ENCODE measurements around the gene C3orf20. TPM values are rescaled to one million over a fixed set of nuclear protein-coding genes. Genes with fewer than 3 reads are reported as not detected.
A peak's percentile ranks its signal among the peaks of the same experiment; 100 is the strongest.

C3orf20 gene
- total and polyA plus RNA-seq, 9 of the 15 experiments (the other 6 are each of a cell fraction or from before 2014, with no cell fraction given), result 0.04 TPM; not detected in 8

GRCh38 chr3:14768881-14769280 is 93.9 kb downstream of the C3orf20 start:
- Histone ChIP-seq H2AFZ (ENCODE audit: low read depth, low read length) (no peak overlapping the region), H3K4me3 (no peak overlapping the region), H3K9me1 (ENCODE audit: control insufficient read depth, insufficient read depth, low read length) (peaks cover 4% of the 10 kb centered on the region), H3K27ac (ENCODE audit: extremely low read depth, low read depth, low read length) (no peak overlapping the region), H3K36me3 (ENCODE audit: control insufficient read depth, insufficient read depth, low read length) (no peaks in the 10 kb centered on the region), H3K4me1 (replicated peaks in 1 of 2; ENCODE audit: control insufficient read depth in 2 of 2, insufficient read depth in 2 of 2, low read length in 2 of 2) (peaks cover 0 to 5% of the 10 kb centered on the region in 2 experiments; a peak in 2 of 5 replicates), H3K9ac (ENCODE audit: insufficient read depth in 1 of 2, low read depth in 2 of 2, low read length in 2 of 2) (no peak overlapping the region), H3K4me2 (ENCODE audit: insufficient read depth, low read length) (no peak overlapping the region), H3K27me3 (ENCODE audit: control insufficient read depth in 2 of 2, insufficient read depth in 2 of 2, low read length in 2 of 2) (peaks cover 32 to 91% of the 10 kb centered on the region in 2 experiments; a peak in 4 of 5 replicates), H4K20me1 (replicated peaks; ENCODE audit: control insufficient read depth, insufficient read depth, low read length) (peaks cover 3% of the 10 kb centered on the region; the same call in 1 of the 2 replicates), H3K79me2 (ENCODE audit: control insufficient read depth, insufficient read depth, low read length) (no peaks in the 10 kb centered on the region), H3K9me3 (replicated peaks; ENCODE audit: control insufficient read depth, insufficient read depth, low read depth, low read length) (no peaks in the 10 kb centered on the region)
- peak; percentile 37 for FAIRE-seq
- no peak for ATAC-seq
- in situ Hi-C loops (cut with MboI), result no loop called here
- DNase-seq (ENCODE audit: extremely low read depth in 1 of 4, low spot score in 3 of 4), result no peak
- no TSS peak for BruUV-seq (replicated peaks)
- TF ChIP-seq SMAD3 (CRISPR knock-in tag; conservative IDR thresholded peaks at IDR 0.05), result no peak
- no peak for TF ChIP-seq EP400 (IDR thresholded peaks at IDR 0.05)
- no peak for TF ChIP-seq KAT7 (CRISPR knock-in tag; IDR thresholded peaks at IDR 0.05; ENCODE audit: borderline replicate concordance)
- TF ChIP-seq NKRF (IDR thresholded peaks at IDR 0.05; ENCODE audit: borderline replicate concordance), result no peak
- TF ChIP-seq ZNF224 (CRISPR knock-in tag; IDR thresholded peaks at IDR 0.05), result no peak
- no peak for TF ChIP-seq NONO (IDR thresholded peaks at IDR 0.05; ENCODE audit: low read depth in 2 of 2, low read length in 1 of 2)
- TF ChIP-seq ZNF280A (IDR thresholded peaks at IDR 0.05; ENCODE audit: low read depth, partially characterized antibody), result no peak
- TF ChIP-seq ZNF316 (IDR thresholded peaks at IDR 0.05), result no peak
- no peak for TF ChIP-seq FOXK2 (conservative IDR thresholded peaks at IDR 0.05 in 1 of 2, IDR thresholded peaks at IDR 0.05 in 1 of 2; ENCODE audit: low read depth in 2 of 2)
- no peak for TF ChIP-seq CBX2 (IDR thresholded peaks at IDR 0.05; ENCODE audit: insufficient read depth, low read length, poor library complexity, severe bottlenecking)
- TF ChIP-seq ZNF212 (CRISPR knock-in tag; IDR thresholded peaks at IDR 0.05), result no peak
- no peak for TF ChIP-seq ZNF780A (CRISPR knock-in tag; IDR thresholded peaks at IDR 0.05)
- ChIA-PET POLR2A (interaction anchor here (0.6 to 0.7 kb wide), 3 partner anchors 14 to 907 kb away, joined by 3 read pairs; no protein-coding TSS in a partner anchor), CTCF (ENCODE audit: low intra/inter-chr PET ratio) (no interaction called here)
- intact Hi-C loops (cut with micrococcal nuclease), result no loop called here
- 1% methylated on average over 6 of the region's 6 CpGs for WGBS (ENCODE audit: insufficient coverage, low coverage, missing lambda C conversion rate)
